SHP77 treated with DMSO at 0.1 percent for 48 hours (cell line): ENCODE measurements around the gene ASB7.

Experiments
- DNase-seq: peaks from one replicate; lab custom pipeline; 2025; lab: John Stamatoyannopoulos, UW

Gene ASB7

GRCh38 chr15:100597862-100598261, 4.5 kb upstream of the ASB7 start:
- DNase-seq = no peak

- DNase-seq = no peak
These were observed 3.7 kb upstream of the ASB7 start for GRCh38 chr15:100598655-100599054.

GRCh38 chr15:100601163-100601562, 1.2 kb upstream of the ASB7 start:
- no peak for DNase-seq

- peak; percentile 65 for DNase-seq
These were observed 749 bp upstream of the ASB7 start for GRCh38 chr15:100601617-100602063.

GRCh38 chr15:100602823-100603393, 519 bp downstream of the ASB7 start:
- DNase-seq = no peak

- DNase-seq = no peak
These were observed 10.2 kb downstream of the ASB7 start for GRCh38 chr15:100612539-100612938.

GRCh38 chr15:100613208-100613607, 10.8 kb downstream of the ASB7 start:
- no peak for DNase-seq

- no peak for DNase-seq
These were observed 11.9 kb downstream of the ASB7 start for GRCh38 chr15:100614336-100614735.

- no peak for DNase-seq
These were observed 12.5 kb downstream of the ASB7 start for GRCh38 chr15:100614918-100615317.

- DNase-seq = no peak
These were observed 13.4 kb downstream of the ASB7 start for GRCh38 chr15:100615801-100616200.

- no peak for DNase-seq
These were observed 14.3 kb downstream of the ASB7 start for GRCh38 chr15:100616700-100617099.

- no peak for DNase-seq
These were observed 20.9 kb downstream of the ASB7 start for GRCh38 chr15:100623301-100623700.

GRCh38 chr15:100627789-100628395, 25.5 kb downstream of the ASB7 start:
- DNase-seq = peak; percentile 62

- no peak for DNase-seq
These were observed 26.4 kb downstream of the ASB7 start for GRCh38 chr15:100628746-100629145.

- DNase-seq = no peak
These were observed 29.4 kb downstream of the ASB7 start for GRCh38 chr15:100631831-100632230.

- DNase-seq = no peak
These were observed 31.3 kb downstream of the ASB7 start for GRCh38 chr15:100633763-100634075.

- no peak for DNase-seq
These were observed 33.1 kb downstream of the ASB7 start for GRCh38 chr15:100635406-100636071.

GRCh38 chr15:100638177-100638730, 35.9 kb downstream of the ASB7 start:
- no peak for DNase-seq

- no peak for DNase-seq
These were observed 40.0 kb downstream of the ASB7 start for GRCh38 chr15:100642213-100642949.

GRCh38 chr15:100642950-100643338, 40.6 kb downstream of the ASB7 start:
- no peak for DNase-seq

GRCh38 chr15:100645671-100646070, 43.3 kb downstream of the ASB7 start:
- no peak for DNase-seq

- no peak for DNase-seq
These were observed 46.6 kb downstream of the ASB7 start for GRCh38 chr15:100648951-100649350.

GRCh38 chr15:100650685-100651084, 48.3 kb downstream of the ASB7 start:
- no peak for DNase-seq
